ENCODE results near the gene MT4.

Gene MT4

DNA sequence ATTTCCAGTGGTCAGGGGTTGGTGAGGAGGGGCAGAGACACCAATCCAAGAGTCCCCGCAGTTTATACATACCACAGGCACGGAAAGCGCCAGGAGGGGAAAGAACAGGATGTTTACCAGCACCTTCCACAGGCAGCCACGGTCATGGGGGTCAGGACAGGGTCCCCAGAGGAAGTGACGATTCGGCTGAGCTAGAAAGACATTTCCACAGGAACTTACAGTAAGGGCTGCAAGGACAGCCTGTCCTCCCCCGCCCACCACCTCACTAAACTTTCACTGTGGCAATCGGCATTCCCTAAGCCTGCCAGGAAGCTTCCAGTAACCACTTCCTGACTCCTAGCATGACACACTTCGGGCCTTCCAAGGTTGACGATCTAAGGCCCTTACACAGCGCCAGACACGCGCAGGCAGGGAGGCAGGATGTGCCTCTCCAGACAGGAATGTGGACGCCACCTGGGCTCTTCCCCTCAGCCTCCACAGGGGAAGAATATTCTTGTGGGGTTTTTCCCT, 42.3 kb downstream of the MT4 start:
- peaks cover 48% of the 10 kb centered on the region for H3K4me1 Mint-ChIP-seq
- ATAC-seq: no peak
- H3K9me3 Mint-ChIP-seq: no peaks in the 10 kb centered on the region
- peak overlapping the region; percentile 86 for H3K4me3 Mint-ChIP-seq
- no peaks in the 10 kb centered on the region for H3K36me3 Mint-ChIP-seq
- no peak for DNase-seq (ENCODE audit: low spot score in 2 of 2)
- peak overlapping the region; percentile 79 for H3K27ac Mint-ChIP-seq

DNA sequence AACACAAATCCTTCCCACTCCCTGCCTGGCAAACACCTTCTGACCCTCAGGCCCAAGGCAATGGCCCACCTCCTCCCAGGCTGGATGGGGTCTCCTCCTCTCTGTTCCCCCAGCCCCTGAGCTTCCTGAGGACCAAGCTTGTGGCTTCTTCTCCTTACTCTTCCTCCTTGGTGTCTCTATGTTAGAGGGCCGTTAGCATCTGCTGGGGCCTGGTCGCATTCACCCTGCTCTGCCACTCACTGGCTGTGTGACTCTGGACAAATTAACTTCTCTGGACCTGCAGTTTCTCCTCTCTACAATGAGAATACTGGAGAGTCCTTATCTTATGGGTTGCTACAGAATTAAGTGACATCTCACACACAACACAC, 42.8 kb downstream of the MT4 start:
- DNase-seq (ENCODE audit: low spot score in 2 of 2) (no peak), ATAC-seq (no peak)
- H3K27ac Mint-ChIP-seq: peak overlapping the region; percentile 79
- H3K4me3 Mint-ChIP-seq: peak overlapping the region; percentile 86
- peaks cover 53% of the 10 kb centered on the region for H3K4me1 Mint-ChIP-seq
- H3K9me3 Mint-ChIP-seq: no peaks in the 10 kb centered on the region
- H3K36me3 Mint-ChIP-seq: no peaks in the 10 kb centered on the region

DNA sequence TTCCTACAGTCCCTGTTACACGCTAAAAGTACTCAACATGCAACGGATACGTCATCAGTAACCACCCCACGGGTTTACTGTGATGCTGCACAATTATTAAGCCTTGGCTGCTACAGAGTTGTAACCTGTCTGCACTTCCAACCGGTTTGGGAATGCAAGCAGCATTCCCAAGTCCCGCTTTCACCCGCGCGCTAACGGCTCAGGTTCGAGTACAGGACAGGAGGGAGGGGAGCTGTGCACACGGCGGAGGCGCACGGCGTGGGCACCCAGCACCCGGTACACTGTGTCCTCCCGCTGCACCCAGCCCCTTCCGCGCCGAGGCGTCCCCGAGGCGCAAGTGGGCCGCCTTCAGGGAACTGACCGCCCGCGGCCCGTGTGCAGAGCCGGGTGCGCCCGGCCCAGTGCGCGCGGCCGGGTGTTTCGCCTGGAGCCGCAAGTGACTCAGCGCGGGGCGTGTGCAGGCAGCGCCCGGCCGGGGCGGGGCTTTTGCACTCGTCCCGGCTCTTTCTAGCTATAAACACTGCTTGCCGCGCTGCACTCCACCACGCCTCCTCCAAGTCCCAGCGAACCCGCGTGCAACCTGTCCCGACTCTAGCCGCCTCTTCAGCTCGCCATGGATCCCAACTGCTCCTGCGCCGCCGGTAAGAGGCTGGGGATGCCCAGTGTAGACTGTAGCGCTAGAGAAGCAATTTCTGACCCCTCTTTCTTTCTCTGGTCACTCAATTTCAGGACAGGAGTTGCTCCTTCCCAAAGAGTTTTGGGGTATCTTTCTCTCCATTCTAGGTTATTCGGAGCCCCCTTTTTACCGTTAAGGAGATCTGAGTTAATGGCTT, 43.4 kb downstream of the MT4 start, which contains the start of gene MT2A:
Gene MT2A (plus strand): TSS at position 542 of the 833 bp plus-strand sequence. CDS start 72 bp downstream, at position 614.
- DNase-seq (ENCODE audit: low spot score in 2 of 2) (peak; percentile 65 to 92), ATAC-seq (peak; percentile 92)
- Mint-ChIP-seq H3K4me1 (peaks cover 54% of the 10 kb centered on the region), H3K9me3 (no peaks in the 10 kb centered on the region), H3K36me3 (no peaks in the 10 kb centered on the region), H3K27ac (peak within 1 kb of the TSS; percentile 79), H3K4me3 (peak within 1 kb of the TSS; percentile 86)

DNA sequence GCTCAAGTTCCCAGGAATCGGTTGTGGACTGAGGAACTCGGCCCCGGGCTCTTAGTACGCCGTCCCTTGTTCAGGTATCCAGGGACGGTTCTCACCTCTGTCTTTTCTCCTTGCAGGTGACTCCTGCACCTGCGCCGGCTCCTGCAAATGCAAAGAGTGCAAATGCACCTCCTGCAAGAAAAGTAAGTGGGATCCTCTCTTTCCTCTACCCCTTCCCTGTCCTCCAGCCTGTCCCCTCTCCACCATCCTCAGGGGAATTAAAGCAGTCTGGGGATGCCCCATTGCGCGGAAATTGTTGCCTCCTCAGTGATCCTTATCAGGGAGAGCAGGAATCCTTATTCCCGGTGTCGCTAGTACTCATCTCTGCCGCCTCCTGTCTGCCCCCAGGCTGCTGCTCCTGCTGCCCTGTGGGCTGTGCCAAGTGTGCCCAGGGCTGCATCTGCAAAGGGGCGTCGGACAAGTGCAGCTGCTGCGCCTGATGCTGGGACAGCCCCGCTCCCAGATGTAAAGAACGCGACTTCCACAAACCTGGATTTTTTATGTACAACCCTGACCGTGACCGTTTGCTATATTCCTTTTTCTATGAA, 44.1 kb downstream of the MT4 start:
- H3K4me1 Mint-ChIP-seq: peaks cover 59% of the 10 kb centered on the region
- H3K9me3 Mint-ChIP-seq: no peaks in the 10 kb centered on the region
- H3K4me3 Mint-ChIP-seq: peak overlapping the region; percentile 86
- no peaks in the 10 kb centered on the region for H3K36me3 Mint-ChIP-seq
- no peak for ATAC-seq
- peak in 1 of 2 donors; percentile 64 for DNase-seq (ENCODE audit: low spot score in 2 of 2)
- H3K27ac Mint-ChIP-seq: peak overlapping the region; percentile 60

DNA sequence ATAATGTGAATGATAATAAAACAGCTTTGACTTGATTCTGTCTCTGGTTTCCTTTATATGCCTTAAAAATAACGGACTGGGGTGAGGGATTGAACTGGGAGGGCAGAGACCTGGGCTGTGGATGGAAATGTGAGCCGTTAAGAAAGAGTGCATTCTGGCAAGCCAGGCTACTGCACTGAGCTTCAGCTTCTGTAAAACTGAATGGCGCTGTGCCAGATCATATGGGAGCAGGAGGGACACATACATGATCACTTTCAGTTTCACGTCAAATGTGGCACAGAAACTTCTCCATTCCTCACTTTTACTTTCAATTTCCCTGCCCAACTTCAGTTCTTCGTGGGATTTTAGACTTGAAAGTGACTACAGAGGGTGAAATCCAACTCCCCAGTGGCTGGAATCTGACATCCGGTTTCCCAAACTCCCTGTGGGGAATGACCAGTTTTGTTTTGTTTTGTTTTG, 44.6 kb downstream of the MT4 start:
- no peaks in the 10 kb centered on the region for H3K9me3 Mint-ChIP-seq
- H3K36me3 Mint-ChIP-seq: no peaks in the 10 kb centered on the region
- peak; percentile 36 for ATAC-seq
- H3K4me3 Mint-ChIP-seq: peak overlapping the region; percentile 86
- peak in 1 of 2 donors; percentile 77 for DNase-seq (ENCODE audit: low spot score in 2 of 2)
- H3K27ac Mint-ChIP-seq: peak overlapping the region; percentile 60
- peaks cover 64% of the 10 kb centered on the region for H3K4me1 Mint-ChIP-seq

DNA sequence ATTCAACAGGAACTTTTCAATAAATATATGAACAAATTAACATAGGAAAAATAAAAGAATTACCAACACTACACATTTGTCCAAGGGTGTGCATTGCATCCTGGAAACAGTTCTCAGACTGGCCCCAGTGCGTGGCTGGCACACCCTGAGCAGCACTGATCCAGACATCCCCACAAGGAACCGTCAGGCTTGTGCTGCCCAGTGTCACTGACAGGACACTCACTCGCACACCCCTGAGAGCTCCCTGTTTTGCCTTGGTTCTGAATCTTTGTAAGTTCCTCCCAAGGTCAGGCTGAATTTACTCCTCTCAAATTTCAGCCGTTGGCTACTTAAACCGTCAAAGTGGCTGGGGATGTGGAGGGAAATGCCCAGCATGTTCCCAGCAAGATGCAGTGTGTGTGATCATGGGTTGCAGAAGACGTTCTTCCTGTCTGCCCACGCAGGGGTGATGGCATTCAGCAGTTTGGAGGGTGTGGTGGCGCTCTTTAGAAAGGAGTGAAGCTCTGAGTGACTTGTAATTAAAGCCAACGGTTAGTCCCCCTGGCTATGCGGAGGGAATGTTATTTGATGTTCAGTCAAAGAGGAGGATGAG, 45.2 kb downstream of the MT4 start:
- no peaks in the 10 kb centered on the region for H3K9me3 Mint-ChIP-seq
- H3K36me3 Mint-ChIP-seq: no peaks in the 10 kb centered on the region
- DNase-seq (ENCODE audit: low spot score in 2 of 2): peak; percentile 49 to 87
- peaks cover 70% of the 10 kb centered on the region for H3K4me1 Mint-ChIP-seq
- ATAC-seq: peak; percentile 61
- peak overlapping the region; percentile 86 for H3K4me3 Mint-ChIP-seq
- H3K27ac Mint-ChIP-seq: peak overlapping the region; percentile 60

DNA sequence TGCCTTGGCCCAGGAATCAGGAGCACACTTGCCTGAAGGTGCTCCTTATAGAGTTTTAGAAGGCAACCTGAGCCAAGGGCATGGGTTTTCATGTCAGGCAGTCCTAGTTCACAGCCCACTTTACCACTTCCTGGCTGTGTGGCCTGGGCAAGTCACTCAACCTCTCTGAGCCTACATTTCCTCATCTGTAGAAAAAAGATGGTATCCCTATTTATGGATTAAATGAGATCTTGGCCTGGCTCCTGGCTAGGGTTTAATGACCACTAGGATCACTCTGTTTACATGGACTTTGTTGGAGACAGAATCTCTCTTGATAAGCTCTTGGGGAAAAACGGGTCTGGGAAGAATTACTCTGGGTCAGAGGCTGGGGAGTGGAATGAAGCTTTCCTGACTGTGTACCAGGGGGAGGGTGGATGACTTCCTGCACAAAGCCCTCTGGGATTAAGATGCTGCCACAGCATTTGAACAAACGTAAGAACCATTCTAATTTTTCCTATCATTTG, 45.8 kb downstream of the MT4 start:
- Mint-ChIP-seq H3K4me1 (peaks cover 73% of the 10 kb centered on the region), H3K27ac (peak overlapping the region; percentile 70), H3K36me3 (no peaks in the 10 kb centered on the region), H3K9me3 (no peaks in the 10 kb centered on the region), H3K4me3 (peak overlapping the region; percentile 86)
- DNase-seq (ENCODE audit: low spot score in 2 of 2) (no peak), ATAC-seq (no peak)

DNA sequence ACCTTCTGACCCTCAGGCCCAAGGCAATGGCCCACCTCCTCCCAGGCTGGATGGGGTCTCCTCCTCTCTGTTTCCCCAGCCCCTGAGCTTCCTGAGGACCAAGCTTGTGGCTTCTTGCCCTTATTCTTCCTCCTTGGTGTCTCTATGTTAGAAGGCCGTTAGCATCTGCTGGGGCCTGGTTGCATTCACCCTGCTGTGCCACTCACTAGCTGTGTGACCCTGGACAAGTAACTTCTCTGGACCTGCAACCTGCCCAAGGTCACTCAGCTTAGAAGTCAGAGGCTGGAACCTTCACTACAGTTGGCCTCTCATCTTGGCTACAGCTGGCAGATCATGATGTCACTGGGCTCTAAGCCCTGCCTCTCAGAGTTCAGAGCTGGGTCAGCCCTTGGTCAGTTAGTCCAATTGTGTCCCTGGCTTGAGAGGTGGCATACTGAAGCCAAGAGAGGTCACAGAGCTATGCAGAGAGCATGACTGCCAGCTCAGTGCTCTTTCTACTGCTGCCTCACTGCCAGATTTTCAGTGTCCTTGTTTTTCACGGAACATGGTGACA, 46.5 kb downstream of the MT4 start:
- Mint-ChIP-seq H3K36me3 (no peaks in the 10 kb centered on the region), H3K4me1 (peaks cover 71% of the 10 kb centered on the region), H3K27ac (peak overlapping the region; percentile 70)

DNA sequence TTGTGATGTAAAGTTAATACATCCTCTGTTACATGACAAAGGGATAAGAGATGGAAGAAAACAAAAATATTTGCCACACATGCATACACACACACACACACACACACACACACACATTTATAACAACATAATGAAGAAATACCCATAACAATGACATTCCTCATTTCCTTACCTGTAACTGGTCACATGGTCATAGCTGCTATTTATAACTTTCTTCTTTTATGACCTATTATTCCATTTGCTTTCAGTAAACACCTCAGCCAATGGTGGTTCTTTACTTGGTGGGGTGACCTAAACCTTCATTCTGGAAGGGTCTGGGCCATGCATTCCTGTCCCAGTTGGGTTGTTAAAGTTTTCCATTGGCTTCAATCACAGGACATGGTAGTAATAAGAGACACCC, 48.8 kb downstream of the MT4 start:
- Mint-ChIP-seq H3K9me3 (no peaks in the 10 kb centered on the region), H3K27ac (peak overlapping the region; percentile 26), H3K4me1 (peaks cover 65% of the 10 kb centered on the region), H3K36me3 (no peaks in the 10 kb centered on the region), H3K4me3 (no peak overlapping the region)
- DNase-seq (ENCODE audit: low spot score in 2 of 2) (no peak), ATAC-seq (no peak)

More for the DNA sequence above, 46.5 kb downstream of the MT4 start:
- Mint-ChIP-seq H3K4me3 (peak overlapping the region; percentile 52), H3K9me3 (no peaks in the 10 kb centered on the region)
- ATAC-seq (no peak), DNase-seq (ENCODE audit: low spot score in 2 of 2) (no peak)

DNA sequence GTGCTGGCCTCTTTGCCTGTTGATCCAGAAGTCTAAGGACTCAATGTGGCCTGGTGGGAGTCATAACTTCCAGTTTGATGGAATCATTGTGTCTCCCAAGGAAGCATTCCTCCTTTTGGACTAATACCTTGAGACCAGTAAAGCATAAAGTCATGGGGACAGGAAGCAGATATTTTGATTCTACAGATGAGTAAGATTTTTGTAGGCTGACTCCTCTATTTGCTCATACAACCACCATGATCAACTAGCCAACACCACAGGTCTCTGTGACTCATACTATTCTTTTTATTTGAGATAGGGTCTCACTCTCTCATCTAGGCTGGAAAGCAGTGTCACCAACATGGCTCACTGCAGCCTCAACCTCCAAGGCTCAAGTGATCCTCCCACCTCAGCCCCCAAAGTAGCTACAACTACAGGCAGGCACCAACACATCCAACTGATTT, 49.7 kb downstream of the MT4 start:
- Mint-ChIP-seq H3K27ac (peak overlapping the region; percentile 26), H3K36me3 (no peaks in the 10 kb centered on the region), H3K9me3 (no peaks in the 10 kb centered on the region), H3K4me1 (peaks cover 56% of the 10 kb centered on the region), H3K4me3 (peak overlapping the region; percentile 14)
- no peak for DNase-seq (ENCODE audit: low spot score in 2 of 2)
- ATAC-seq: peak; percentile 92

DNA sequence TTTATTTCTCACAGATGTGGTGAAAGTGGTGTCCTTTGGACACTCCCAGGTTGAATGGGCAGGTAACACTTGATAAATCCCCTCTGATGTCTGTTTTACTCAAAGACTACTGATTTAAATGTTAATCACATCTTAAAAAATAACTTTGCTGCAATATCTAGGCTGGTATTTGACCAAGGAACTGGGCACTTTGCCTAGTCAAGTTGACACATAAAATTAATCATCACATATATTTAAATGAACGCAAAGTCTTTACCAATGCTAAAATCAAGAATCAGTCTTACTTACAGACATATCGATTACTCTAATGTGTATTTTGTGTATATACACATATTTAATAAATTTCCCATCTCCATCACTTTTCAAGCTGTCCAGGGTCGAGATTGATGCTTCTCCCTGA, 50.5 kb downstream of the MT4 start:
- no peak overlapping the region for H3K27ac Mint-ChIP-seq
- H3K4me3 Mint-ChIP-seq: no peak overlapping the region
- no peaks in the 10 kb centered on the region for H3K9me3 Mint-ChIP-seq
- H3K36me3 Mint-ChIP-seq: no peaks in the 10 kb centered on the region
- no peak for ATAC-seq
- H3K4me1 Mint-ChIP-seq: peaks cover 49% of the 10 kb centered on the region
- DNase-seq (ENCODE audit: low spot score in 2 of 2): no peak

DNA sequence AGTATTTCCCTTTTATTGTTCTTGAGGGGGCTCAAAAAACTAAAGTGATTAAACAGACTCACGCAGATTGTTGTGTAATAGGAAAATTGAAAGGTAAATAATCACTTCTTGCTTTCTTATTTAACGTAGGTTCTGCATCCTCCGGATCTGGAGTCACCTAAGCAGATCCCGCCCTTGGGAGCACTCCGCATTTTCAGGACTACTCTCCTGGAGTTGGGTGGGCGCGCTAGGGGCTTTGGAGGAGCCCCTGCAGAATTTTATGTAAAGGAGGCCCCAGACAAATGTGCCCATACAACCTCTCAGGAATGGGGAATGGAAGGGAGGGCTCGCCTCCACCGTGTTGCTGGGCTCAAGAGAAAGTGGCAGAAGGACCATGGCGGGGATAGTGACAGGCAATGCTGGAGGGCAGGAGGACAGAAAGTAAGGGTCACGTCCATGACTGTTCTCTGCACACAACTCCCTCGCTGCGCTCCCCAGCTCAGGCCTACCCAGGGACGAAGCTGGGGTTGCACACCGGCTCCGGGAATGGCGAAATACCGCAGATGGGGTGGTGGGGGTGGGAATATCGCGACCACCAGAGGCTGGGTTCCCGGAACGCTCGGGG, 51.8 kb downstream of the MT4 start:
- peaks cover 36% of the 10 kb centered on the region for H3K4me1 Mint-ChIP-seq
- no peak for DNase-seq (ENCODE audit: low spot score in 2 of 2)
- ATAC-seq: no peak
- H3K36me3 Mint-ChIP-seq: no peaks in the 10 kb centered on the region
- H3K27ac Mint-ChIP-seq: no peak overlapping the region
- peak overlapping the region; percentile 42 for H3K4me3 Mint-ChIP-seq
- H3K9me3 Mint-ChIP-seq: no peaks in the 10 kb centered on the region

DNA sequence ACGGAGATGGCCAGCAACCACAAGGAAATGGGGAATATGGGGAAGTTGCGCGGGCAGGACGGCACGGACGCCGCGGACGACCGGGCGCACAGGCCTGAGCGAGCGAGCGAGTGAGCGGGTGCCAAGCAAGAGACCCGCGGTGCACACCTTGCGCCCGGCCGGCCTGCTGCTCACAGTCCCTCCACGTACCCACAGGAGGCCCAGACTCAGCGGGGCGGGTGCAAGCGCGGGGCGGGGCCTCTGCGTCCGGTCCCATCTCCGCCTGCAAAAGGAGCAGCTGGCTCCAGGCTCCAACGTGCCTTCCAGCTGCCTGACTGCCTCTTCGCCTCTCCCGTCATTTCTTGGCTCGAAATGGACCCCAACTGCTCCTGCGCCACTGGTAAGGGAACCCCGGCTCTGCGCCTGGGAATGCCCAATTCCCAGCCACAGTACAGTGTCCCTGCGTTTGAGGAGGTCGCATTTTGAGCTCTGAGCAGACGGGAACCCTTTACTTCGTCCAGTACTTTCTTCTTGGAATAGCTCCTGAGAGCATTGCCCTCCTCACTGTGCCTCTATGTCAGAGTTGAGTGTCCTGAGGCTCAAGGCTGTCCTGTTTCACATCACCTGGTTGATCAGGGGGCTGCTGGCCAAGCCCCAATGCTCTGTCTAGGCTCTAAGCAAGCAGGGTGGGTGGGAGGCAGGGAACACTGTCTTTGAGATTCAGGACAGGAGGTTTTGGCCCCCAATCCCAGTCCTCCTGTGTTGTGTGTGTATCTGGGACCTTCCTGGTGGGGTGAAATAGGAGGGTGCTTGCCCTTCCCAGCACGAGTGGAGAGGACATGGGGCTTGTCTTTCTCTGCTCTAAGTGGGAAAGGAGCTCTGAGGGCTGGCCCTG, 52.6 kb downstream of the MT4 start:
- DNase-seq (ENCODE audit: low spot score in 2 of 2) (no peak), ATAC-seq (peak; percentile 62)
- H3K4me3 Mint-ChIP-seq: peak overlapping the region; percentile 42
- no peaks in the 10 kb centered on the region for H3K9me3 Mint-ChIP-seq
- H3K36me3 Mint-ChIP-seq: no peaks in the 10 kb centered on the region
- H3K27ac Mint-ChIP-seq: no peak overlapping the region
- H3K4me1 Mint-ChIP-seq: peaks cover 33% of the 10 kb centered on the region

DNA sequence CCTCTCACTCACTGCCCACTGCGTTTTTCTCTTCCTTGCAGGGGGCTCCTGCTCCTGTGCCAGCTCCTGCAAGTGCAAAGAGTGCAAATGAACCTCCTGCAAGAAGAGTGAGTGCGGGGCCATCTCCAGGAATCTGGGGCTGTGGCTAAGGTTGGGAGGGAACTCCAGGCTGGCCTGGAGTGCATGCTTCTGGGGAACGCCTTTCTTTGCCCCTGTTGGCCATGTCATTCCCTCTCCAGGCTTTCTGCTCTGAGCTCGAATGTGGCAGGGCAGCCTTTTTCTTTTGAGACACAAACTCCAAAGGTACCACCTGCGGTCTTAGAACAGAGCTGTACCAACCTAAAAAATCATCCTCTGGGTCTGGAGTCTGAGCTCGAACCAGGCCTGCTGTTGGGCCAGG, 53.3 kb downstream of the MT4 start:
- H3K4me3 Mint-ChIP-seq: no peak overlapping the region
- H3K27ac Mint-ChIP-seq: no peak overlapping the region
- no peaks in the 10 kb centered on the region for H3K9me3 Mint-ChIP-seq
- no peak for DNase-seq (ENCODE audit: low spot score in 2 of 2)
- ATAC-seq: no peak
- no peaks in the 10 kb centered on the region for H3K36me3 Mint-ChIP-seq
- H3K4me1 Mint-ChIP-seq: peaks cover 30% of the 10 kb centered on the region

Data from stimulated activated effector memory CD8-positive, alpha-beta T cell treated with anti-CD3 and anti-CD28 coated beads, Interleukin-12 subunit alpha, Interleukin-12 subunit beta, amount 100 ng/mL, for 72 hours (primary cell).